Left lung (tissue), 10 donors: ENCODE results near the gene RPS6KA6. TPM values are rescaled to one million over a fixed set of nuclear protein-coding genes. Genes with fewer than 3 reads are reported as not detected.

Experiments used
- ATAC-seq: fragments of 200-7000 bp; cut with Tn5 transposase; one replicate; pipeline ENCODE4 v1.9.1; 2020; ENCODE audit warnings: moderate library complexity
- DNase-seq, 4 donors: peaks; one replicate each; pipeline ENCODE4 v3.0.0-alpha.2; 2013 to 2020
- H3K27ac ChIP-seq, 2 donors: fragments of 200-600 bp; sonication (generic) in 1 of 2; one replicate each; pipeline versions ENCODE4 v1.5.0 to v1.8.0; 2020 to 2021
- H3K27me3 ChIP-seq, 2 donors: fragments of 200-600 bp; sonication (generic) in 1 of 2; one replicate each; pipeline versions ENCODE4 v1.5.0 to v1.8.0; 2020 to 2021
- H3K36me3 ChIP-seq, 2 donors: fragments of 200-600 bp; sonication (generic) in 1 of 2; one replicate each; pipeline versions ENCODE4 v1.5.0 to v1.8.0; 2020 to 2021
- H3K4me1 ChIP-seq, 2 donors: fragments of 200-600 bp; one replicate each; pipeline ENCODE4 v1.8.0; 2021
- H3K4me3 ChIP-seq, 2 donors: fragments of 200-600 bp; sonication (generic) in 1 of 2; one replicate each; pipeline versions ENCODE4 v1.5.0 to v1.8.0; 2020 to 2021; ENCODE audit warnings: mild to moderate bottlenecking in 1 of 2
- H3K9me3 ChIP-seq, 2 donors: fragments of 200-600 bp; sonication (generic) in 1 of 2; one replicate each; pipeline versions ENCODE4 v1.5.0 to v1.8.0; 2020 to 2021
- CTCF ChIP-seq, 2 donors: fragments of 200-600 bp; sonication (generic) in 1 of 2; IDR thresholded peaks; one replicate each; pipeline versions ENCODE4 v1.5.0 to v1.8.0; 2021; ENCODE audit warnings: antibody characterized with exemption in 2 of 2
- intact Hi-C, 2 donors: fragments of 100-400 bp; cut with DNase I; formaldehyde crosslinking; loops; one replicate each; pipeline versions ENCODE4 v1.11.2 to v1.14.2; 2022
- polyA plus RNA-seq, 6 donors: library from polyadenylated mRNA; unstranded; fragments of 120-200 nt; gene quantifications; one replicate each; pipeline ENCODE4 v1.2.1, GENCODE V29; 2013; ENCODE audit not compliant: insufficient read length in 6 of 6
- total RNA-seq, 2 donors: library from RNA; stranded (reverse); fragmentation: NEBNext Ultra II Directional; extraction: Animal tissue kit (Norgen Biotek cat#: 25700); gene quantifications; one replicate each; pipeline ENCODE4 v1.2.1, GENCODE V29; 2021
- donor health status: DM: no; HTN: yes; CAD: no.
- donor health status: DM: no; HTN: no; CAD: no.

The RPS6KA6 gene
- total and polyA plus RNA-seq, 8 donors = 1.9 to 12.0 (median 9.2) TPM

- no peak for TF ChIP-seq CTCF (IDR thresholded peaks at IDR 0.05)
- intact Hi-C loops = no loop called here
- DNase-seq = no peak
- Histone ChIP-seq H3K4me3 (no peak overlapping the region), H3K27me3 (no peaks in the 10 kb centered on the region), H3K9me3 (peaks cover 0 to 2% of the 10 kb centered on the region in 2 donors), H3K27ac (no peak overlapping the region), H3K4me1 (no peaks in the 10 kb centered on the region), H3K36me3 (no peaks in the 10 kb centered on the region)
- no peak for ATAC-seq
Observed at GRCh38 chrX:84168574-84168973, 19.4 kb downstream of the RPS6KA6 start.

GRCh38 chrX:84168095-84168494, 19.9 kb downstream of the RPS6KA6 start:
- intact Hi-C loops = no loop called here
- no peaks in the 10 kb centered on the region for H3K36me3 ChIP-seq
- DNase-seq (no peak), ATAC-seq (no peak)
- no peak overlapping the region for H3K27ac ChIP-seq
- no peak for TF ChIP-seq CTCF (IDR thresholded peaks at IDR 0.05)
- no peaks in the 10 kb centered on the region for H3K27me3 ChIP-seq
- H3K9me3 ChIP-seq = peaks cover 0 to 2% of the 10 kb centered on the region in 2 donors
- H3K4me1 ChIP-seq = no peaks in the 10 kb centered on the region
- no peak overlapping the region for H3K4me3 ChIP-seq

GRCh38 chrX:84165711-84166110, 22.3 kb downstream of the RPS6KA6 start:
- Histone ChIP-seq H3K27me3 (no peaks in the 10 kb centered on the region), H3K4me1 (no peaks in the 10 kb centered on the region), H3K36me3 (no peaks in the 10 kb centered on the region), H3K4me3 (no peak overlapping the region), H3K27ac (no peak overlapping the region), H3K9me3 (no peaks in the 10 kb centered on the region)
- DNase-seq (no peak), ATAC-seq (no peak)
- intact Hi-C loops = no loop called here
- no peak for TF ChIP-seq CTCF (IDR thresholded peaks at IDR 0.05)

GRCh38 chrX:84162401-84162800, 25.6 kb downstream of the RPS6KA6 start:
- no peaks in the 10 kb centered on the region for H3K9me3 ChIP-seq
- intact Hi-C loops = no loop called here
- H3K4me3 ChIP-seq = no peak overlapping the region
- no peaks in the 10 kb centered on the region for H3K4me1 ChIP-seq
- DNase-seq (no peak), ATAC-seq (no peak)
- no peaks in the 10 kb centered on the region for H3K36me3 ChIP-seq
- H3K27me3 ChIP-seq = peaks cover 0 to 3% of the 10 kb centered on the region in 2 donors
- H3K27ac ChIP-seq = no peak overlapping the region
- no peak for TF ChIP-seq CTCF (IDR thresholded peaks at IDR 0.05)

GRCh38 chrX:84161641-84162040, 26.4 kb downstream of the RPS6KA6 start:
- Histone ChIP-seq H3K4me1 (no peaks in the 10 kb centered on the region), H3K9me3 (no peaks in the 10 kb centered on the region), H3K4me3 (no peak overlapping the region), H3K27ac (no peak overlapping the region), H3K27me3 (peaks cover 0 to 3% of the 10 kb centered on the region in 2 donors), H3K36me3 (no peaks in the 10 kb centered on the region)
- DNase-seq = no peak
- intact Hi-C loops = no loop called here
- no peak for ATAC-seq
- no peak for TF ChIP-seq CTCF (IDR thresholded peaks at IDR 0.05)
